Measurements from ENCODE around the gene AIG1.

GRCh38 chr6:143053856-143054255, 6.8 kb upstream of the AIG1 start:
- TF ChIP-seq CTCF (conservative IDR thresholded peaks at IDR 0.05; ENCODE audit: low read length) (no peak), EZH2phosphoT487 (IDR thresholded peaks at IDR 0.05; ENCODE audit: borderline replicate concordance, low read depth, low read length) (no peak)
